Osteocyte (in vitro differentiated cells): ENCODE measurements around the gene SOAT1. TPM values are rescaled to one million over a fixed set of nuclear protein-coding genes. Genes with fewer than 3 reads are reported as not detected.

Source experiments
- DNase-seq: peaks from one replicate; pipeline ENCODE4 v3.0.0; 2021; ENCODE audit warnings: mixed read lengths; ENCODE audit not compliant: unreplicated experiment; ENCODE audit errors: extremely low spot score
- H3K27ac Mint-ChIP-seq: one replicate; pipeline ENCODE4 v1.8.0; 2021; ENCODE audit warnings: mild to moderate bottlenecking, mixed read lengths; ENCODE audit not compliant: unreplicated experiment
- H3K27me3 Mint-ChIP-seq: one replicate; pipeline ENCODE4 v1.8.0; 2021; ENCODE audit warnings: mixed read lengths; ENCODE audit not compliant: unreplicated experiment
- H3K36me3 Mint-ChIP-seq: one replicate; pipeline ENCODE4 v1.8.0; 2021; ENCODE audit warnings: mixed read lengths; ENCODE audit not compliant: unreplicated experiment
- H3K4me1 Mint-ChIP-seq: one replicate; pipeline ENCODE4 v1.8.0; 2021; ENCODE audit warnings: mixed read lengths; ENCODE audit not compliant: unreplicated experiment
- H3K4me3 Mint-ChIP-seq: one replicate; pipeline ENCODE4 v1.8.0; 2021; ENCODE audit warnings: mild to moderate bottlenecking, moderate library complexity, mixed read lengths; ENCODE audit not compliant: unreplicated experiment
- H3K9me3 Mint-ChIP-seq: one replicate; pipeline ENCODE4 v1.8.0; 2021; ENCODE audit warnings: mixed read lengths; ENCODE audit not compliant: unreplicated experiment
- total RNA-seq: library from RNA; stranded (reverse); gene quantifications from 2 replicates; pipeline ENCODE4 v1.2.1, GENCODE V29; 2021
- TF ChIP-seq, protein P1 (sequence below): fragments of 200-600 bp; sonication (generic); IDR thresholded peaks from 2 replicates; pipeline ENCODE4 v1.5.0; 2021; ENCODE audit warnings: antibody characterized with exemption, mild to moderate bottlenecking, moderate library complexity

Gene SOAT1
- total RNA-seq, 1 donor from 2014 or later = 41.3 TPM

DNA sequence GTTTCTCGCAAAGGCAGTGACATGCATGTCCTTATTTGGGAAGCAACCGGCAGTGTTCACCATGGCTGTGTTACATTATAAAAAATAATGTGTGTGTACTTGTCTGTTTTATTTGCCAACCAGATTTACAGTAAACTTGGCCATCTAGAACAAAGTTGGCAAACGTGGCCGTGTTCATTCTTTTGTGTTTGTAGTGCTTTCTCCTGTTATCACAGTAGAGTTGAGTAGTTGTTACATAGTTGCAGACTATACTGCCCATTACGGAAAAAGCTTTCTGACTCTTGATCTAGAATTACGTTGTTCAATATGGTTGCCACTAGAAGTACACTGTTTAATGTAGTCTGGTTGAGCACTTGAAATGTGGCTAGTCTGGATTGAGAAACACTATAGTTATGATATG is 19.4 kb downstream of the SOAT1 start:
- H3K27me3 Mint-ChIP-seq = no peaks in the 10 kb centered on the region
- no peaks in the 10 kb centered on the region for H3K9me3 Mint-ChIP-seq

DNA sequence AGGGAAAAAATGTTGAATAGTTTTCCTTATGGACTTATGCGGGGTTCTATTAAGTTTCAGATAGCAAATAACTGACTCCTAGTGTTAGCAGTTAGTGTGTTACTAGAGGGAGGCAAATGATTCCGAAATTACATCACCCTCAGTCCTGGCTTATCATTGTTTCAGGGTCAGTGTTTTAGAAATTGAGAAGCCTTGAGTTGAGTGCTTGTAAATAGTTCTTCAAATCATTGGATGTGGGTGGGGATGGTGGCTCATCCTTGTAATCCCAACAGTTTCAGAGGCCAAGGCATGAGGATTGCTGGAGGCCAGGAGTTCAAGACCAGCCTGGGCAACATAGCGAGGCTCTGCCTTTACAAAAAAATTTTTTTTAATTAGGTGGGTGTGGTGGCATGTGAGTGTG is 21.3 kb downstream of the SOAT1 start:
- Mint-ChIP-seq H3K27me3 (no peaks in the 10 kb centered on the region), H3K9me3 (no peaks in the 10 kb centered on the region), H3K27ac (no peak overlapping the region), H3K4me3 (no peak overlapping the region), H3K4me1 (peaks cover 3% of the 10 kb centered on the region), H3K36me3 (peaks cover 14% of the 10 kb centered on the region)
- DNase-seq = no peak
- TF ChIP-seq, protein P1, sequence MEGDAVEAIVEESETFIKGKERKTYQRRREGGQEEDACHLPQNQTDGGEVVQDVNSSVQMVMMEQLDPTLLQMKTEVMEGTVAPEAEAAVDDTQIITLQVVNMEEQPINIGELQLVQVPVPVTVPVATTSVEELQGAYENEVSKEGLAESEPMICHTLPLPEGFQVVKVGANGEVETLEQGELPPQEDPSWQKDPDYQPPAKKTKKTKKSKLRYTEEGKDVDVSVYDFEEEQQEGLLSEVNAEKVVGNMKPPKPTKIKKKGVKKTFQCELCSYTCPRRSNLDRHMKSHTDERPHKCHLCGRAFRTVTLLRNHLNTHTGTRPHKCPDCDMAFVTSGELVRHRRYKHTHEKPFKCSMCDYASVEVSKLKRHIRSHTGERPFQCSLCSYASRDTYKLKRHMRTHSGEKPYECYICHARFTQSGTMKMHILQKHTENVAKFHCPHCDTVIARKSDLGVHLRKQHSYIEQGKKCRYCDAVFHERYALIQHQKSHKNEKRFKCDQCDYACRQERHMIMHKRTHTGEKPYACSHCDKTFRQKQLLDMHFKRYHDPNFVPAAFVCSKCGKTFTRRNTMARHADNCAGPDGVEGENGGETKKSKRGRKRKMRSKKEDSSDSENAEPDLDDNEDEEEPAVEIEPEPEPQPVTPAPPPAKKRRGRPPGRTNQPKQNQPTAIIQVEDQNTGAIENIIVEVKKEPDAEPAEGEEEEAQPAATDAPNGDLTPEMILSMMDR = no peak

More for the DNA sequence above, 19.4 kb downstream of the SOAT1 start:
- H3K4me3 Mint-ChIP-seq = no peak overlapping the region
- H3K4me1 Mint-ChIP-seq = peaks cover 3% of the 10 kb centered on the region
- no peak overlapping the region for H3K27ac Mint-ChIP-seq
- peaks cover 16% of the 10 kb centered on the region for H3K36me3 Mint-ChIP-seq
- TF ChIP-seq, protein P1 = no peak
- DNase-seq = no peak

DNA sequence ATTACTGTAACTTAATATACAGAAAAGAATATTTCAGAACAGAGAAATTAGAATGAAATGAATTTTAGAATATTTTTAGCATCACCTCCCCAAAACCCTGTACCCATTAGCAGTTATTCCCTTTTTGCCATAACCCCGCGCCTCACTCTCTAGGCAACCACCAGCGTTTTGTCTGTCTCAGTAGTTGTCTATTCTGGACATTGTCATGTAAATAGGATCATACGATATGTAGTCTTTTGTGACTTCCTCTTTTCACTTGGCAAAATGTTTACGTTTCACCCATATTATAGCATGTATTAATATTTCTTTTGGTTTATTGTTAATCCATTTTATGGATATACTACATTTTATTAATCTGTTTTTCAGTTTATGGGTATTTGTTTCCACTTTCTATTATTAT is 24.9 kb downstream of the SOAT1 start:
- Mint-ChIP-seq H3K27me3 (no peaks in the 10 kb centered on the region), H3K27ac (no peak overlapping the region), H3K9me3 (peaks cover 5% of the 10 kb centered on the region), H3K4me3 (no peak overlapping the region), H3K36me3 (peaks cover 24% of the 10 kb centered on the region), H3K4me1 (no peaks in the 10 kb centered on the region)
- TF ChIP-seq, protein P1 = no peak
- no peak for DNase-seq

DNA sequence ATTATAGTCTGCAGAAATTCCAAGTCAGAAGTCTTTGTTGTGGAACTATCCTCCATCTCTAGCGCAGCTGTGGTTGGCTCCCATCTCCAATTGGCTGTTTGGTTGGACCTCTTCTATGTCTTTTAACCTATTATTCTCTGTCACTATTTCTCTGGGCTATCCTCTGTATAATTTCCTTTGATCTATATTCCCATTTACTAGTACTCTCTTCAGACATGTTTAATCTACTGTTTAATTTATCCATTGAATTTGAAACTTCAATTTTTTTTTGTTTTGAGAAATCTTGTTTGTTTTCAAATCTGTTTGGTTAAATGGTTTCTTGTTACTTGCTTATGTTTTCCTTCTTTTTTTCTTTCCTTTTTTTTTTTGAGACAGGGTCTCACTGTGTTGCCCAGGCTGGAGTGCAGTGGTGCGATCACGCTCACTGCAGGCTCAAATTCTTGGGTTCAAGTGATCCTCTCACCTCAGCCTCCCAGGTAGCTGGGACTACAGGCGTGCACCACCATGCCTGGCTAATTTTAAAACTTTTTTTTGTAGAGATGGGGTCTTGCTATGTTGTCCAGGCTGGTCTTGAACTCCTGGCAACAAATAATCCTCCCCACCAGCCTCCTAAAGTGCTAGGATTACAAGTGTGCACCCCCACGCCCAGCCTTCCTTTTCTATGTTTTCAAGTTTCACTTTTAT is 28.1 kb downstream of the SOAT1 start:
- H3K4me3 Mint-ChIP-seq = no peak overlapping the region
- no peak overlapping the region for H3K27ac Mint-ChIP-seq
- peaks cover 33% of the 10 kb centered on the region for H3K36me3 Mint-ChIP-seq
- H3K27me3 Mint-ChIP-seq = no peaks in the 10 kb centered on the region
- no peak for DNase-seq
- TF ChIP-seq, protein P1 = no peak
- H3K9me3 Mint-ChIP-seq = peaks cover 5% of the 10 kb centered on the region
- H3K4me1 Mint-ChIP-seq = no peaks in the 10 kb centered on the region

DNA sequence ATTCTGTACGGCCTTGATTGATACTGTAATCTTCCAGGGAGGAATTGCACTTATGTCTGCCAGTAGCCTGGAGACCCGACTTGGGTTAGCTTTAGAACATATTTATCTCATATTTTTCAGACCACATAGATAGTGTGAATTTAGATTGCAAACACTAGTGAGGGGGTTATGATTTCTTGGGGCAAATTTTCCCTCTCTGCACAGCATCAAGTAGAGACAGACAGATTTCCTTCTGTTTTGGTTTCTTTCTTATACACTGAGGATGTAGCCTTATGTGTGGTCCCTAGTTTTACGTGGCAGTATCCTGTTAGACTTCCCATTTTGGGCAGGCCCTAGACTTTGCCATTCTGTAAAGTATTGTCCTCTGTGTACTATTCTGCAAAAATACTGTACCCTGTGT is 29.0 kb downstream of the SOAT1 start:
- Mint-ChIP-seq H3K27ac (no peak overlapping the region), H3K36me3 (peaks cover 37% of the 10 kb centered on the region), H3K4me1 (no peaks in the 10 kb centered on the region), H3K4me3 (no peak overlapping the region), H3K27me3 (no peaks in the 10 kb centered on the region), H3K9me3 (peaks cover 5% of the 10 kb centered on the region)
- TF ChIP-seq, protein P1 = no peak
- no peak for DNase-seq
